SK-N-MC (cell line): ENCODE measurements around the gene FBXO22.

ENCODE experiments used
- EZH2 ChIP-seq: fragments of 200-600 bp; sonication (generic); IDR thresholded peaks from one replicate; pipeline ENCODE4 v1.6.1; 2017; ENCODE audit warnings: antibody characterized with exemption
- FOXP2 ChIP-seq: optimal IDR thresholded peaks from 2 replicates; pipeline ENCODE3; 2011; ENCODE audit warnings: mild to moderate bottlenecking, moderate library complexity; ENCODE audit not compliant: insufficient read depth; ENCODE audit errors: extremely low read length, control extremely low read depth
- POLR2AphosphoS5 ChIP-seq: IDR thresholded peaks from 2 replicates; pipeline ENCODE4 v1.6.1; 2012; ENCODE audit warnings: mild to moderate bottlenecking, low read depth, low read length, borderline replicate concordance

DNA sequence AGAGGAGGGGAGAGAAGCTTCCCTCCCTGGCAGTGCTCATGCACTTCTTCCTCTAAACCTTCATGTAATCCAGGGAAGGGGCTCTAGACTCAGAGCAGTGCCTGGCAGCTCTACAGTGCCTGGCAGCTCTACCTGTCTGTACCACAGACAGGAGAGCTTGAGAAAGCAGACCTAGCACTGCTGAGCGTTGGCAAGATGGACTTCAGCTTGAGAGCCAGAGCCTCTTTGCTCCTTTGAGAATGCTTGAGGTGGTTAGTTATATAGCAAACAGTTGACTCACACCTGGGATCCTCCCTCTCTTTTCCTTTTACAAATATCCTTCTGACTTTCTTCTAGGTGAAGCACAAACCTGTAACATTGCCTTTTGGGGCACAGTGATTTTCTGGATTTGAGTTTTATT lies 20.9 kb downstream of the FBXO22 start:
- TF ChIP-seq POLR2AphosphoS5 = no peak
- TF ChIP-seq EZH2 = no peak
- TF ChIP-seq FOXP2 = no peak
